Endothelial cell of umbilical vein (primary cell): ENCODE measurements around the gene FRMD5. TPM values are rescaled to one million over a fixed set of nuclear protein-coding genes. Genes with fewer than 3 reads are reported as not detected.

Experiments
- BruUV-seq: library from RNA; stranded (reverse); fragments of 400-500 nt; replicated peaks from 2 replicates; lab custom pipeline; 2021; lab: Mats Ljungman, UMichigan
- CTCF ChIA-PET: fragments of 300-600, 350-600 bp; sonication (Branson Sonifier 250); formaldehyde crosslinking; loops from one replicate; lab custom pipeline; 2021; ENCODE audit warnings: antibody characterized with exemption, inconsistent platforms; lab: Charles Lee
- POLR2A ChIA-PET: fragments of 300-600, 350-600 bp; sonication (Branson Sonifier 250); formaldehyde crosslinking; loops from one replicate; lab custom pipeline; 2021; ENCODE audit warnings: antibody characterized with exemption, inconsistent platforms; lab: Charles Lee
- DNase-seq: peaks from one replicate; pipeline ENCODE4 v3.0.0-alpha.2; 2011; ENCODE audit warnings: low read depth, low spot score
- FAIRE-seq: peaks from 2 replicates; lab custom pipeline; 2011; peaks lifted over from hg19 to GRCh38; lab: Jason Lieb, UNC
- H2AFZ ChIP-seq: 2 replicates; pipeline ENCODE4 v1.6.0; 2012; ENCODE audit warnings: low read depth, low read length, control low read depth, inconsistent platforms
- H3K27ac ChIP-seq: 2 replicates; pipeline ENCODE4 v1.5.1; 2011; ENCODE audit warnings: low read depth, mild to moderate bottlenecking, control low read depth, low read length, moderate library complexity; ENCODE audit not compliant: insufficient read depth
- H3K27me3 ChIP-seq, 2 experiments: 2 replicates each; pipeline versions ENCODE4 v1.6.0 to v1.6.1; 2011; ENCODE audit warnings: low read length in 2 of 2, mixed read lengths in 1 of 2; ENCODE audit not compliant: control insufficient read depth in 2 of 2, insufficient read depth in 2 of 2
- H3K36me3 ChIP-seq, 2 experiments: 2 replicates in 1 of 2; 3 replicates in 1 of 2; pipeline ENCODE4 v1.5.1; 2011; ENCODE audit warnings: low read length in 2 of 2, mild to moderate bottlenecking in 1 of 2, moderate library complexity in 1 of 2; ENCODE audit not compliant: control insufficient read depth in 2 of 2, insufficient read depth in 2 of 2; ENCODE audit errors: extremely low read depth in 1 of 2
- H3K4me1 ChIP-seq: 3 replicates; pipeline ENCODE4 v1.5.1; 2011; ENCODE audit warnings: mild to moderate bottlenecking, low read length; ENCODE audit not compliant: control insufficient read depth, insufficient read depth; ENCODE audit errors: extremely low read depth
- H3K4me2 ChIP-seq: 2 replicates; pipeline ENCODE4 v1.6.1; 2011; ENCODE audit warnings: low read length, control low read depth, mixed read lengths; ENCODE audit not compliant: insufficient read depth
- H3K4me3 ChIP-seq, 3 experiments: fragments of 200-600 bp in 1 of 3; sonication (generic), shearing (Covaris generic) in 1 of 3; replicated peaks in 1 of 3; 2 replicates each; pipeline ENCODE4 v1.5.1; 2011 to 2016; ENCODE audit warnings: control low read depth in 3 of 3, low read length in 3 of 3, mild to moderate bottlenecking in 2 of 3, inconsistent platforms in 1 of 3, low read depth in 1 of 3, moderate library complexity in 1 of 3; ENCODE audit not compliant: insufficient read depth in 1 of 3
- H3K79me2 ChIP-seq: 2 replicates; pipeline ENCODE4 v1.6.0; 2012; ENCODE audit warnings: low read length, inconsistent platforms; ENCODE audit not compliant: control insufficient read depth, insufficient read depth
- H3K9ac ChIP-seq: replicated peaks from 2 replicates; pipeline ENCODE3; 2011; ENCODE audit warnings: low read length, control low read depth; ENCODE audit not compliant: insufficient read depth; ENCODE audit errors: extremely low read depth
- H3K9me1 ChIP-seq: replicated peaks from 3 replicates; pipeline ENCODE4 v1.6.0; 2011; ENCODE audit warnings: mild to moderate bottlenecking, low read length; ENCODE audit not compliant: control insufficient read depth, insufficient read depth; ENCODE audit errors: extremely low read depth
- H3K9me3 ChIP-seq: replicated peaks from 2 replicates; pipeline ENCODE4 v1.5.1; 2012; ENCODE audit warnings: low read length, inconsistent platforms; ENCODE audit not compliant: control insufficient read depth, insufficient read depth
- H4K20me1 ChIP-seq: replicated peaks from 2 replicates; pipeline ENCODE3; 2011; ENCODE audit warnings: mild to moderate bottlenecking, low read length; ENCODE audit not compliant: control insufficient read depth, insufficient read depth; ENCODE audit errors: extremely low read depth
- CTCF ChIP-seq, 2 donors: IDR thresholded peaks; 1 replicate in 1 of 2; 2 replicates in 1 of 2; pipeline ENCODE4 v1.5.1; 2011; ENCODE audit warnings: low read length in 2 of 2, mild to moderate bottlenecking in 2 of 2, moderate library complexity in 2 of 2, control low read depth in 1 of 2, inconsistent platforms in 1 of 2, low read depth in 1 of 2; ENCODE audit not compliant: insufficient read depth in 1 of 2; ENCODE audit errors: extremely low read depth in 1 of 2
- EZH2 ChIP-seq: IDR thresholded peaks from 2 replicates; pipeline ENCODE4 v1.6.1; 2012; ENCODE audit warnings: borderline replicate concordance, low read depth, mild to moderate bottlenecking, moderate library complexity, low read length, inconsistent platforms; ENCODE audit not compliant: severe bottlenecking
- FOS ChIP-seq: IDR thresholded peaks from 2 replicates; pipeline ENCODE4 v1.6.1; 2011; ENCODE audit warnings: mild to moderate bottlenecking, low read length, moderate library complexity, borderline replicate concordance; ENCODE audit not compliant: insufficient read depth
- GATA2 ChIP-seq: IDR thresholded peaks from 2 replicates; pipeline ENCODE4 v1.7.0; 2011; ENCODE audit warnings: low read depth, mild to moderate bottlenecking, moderate library complexity, mixed read lengths, low read length; ENCODE audit not compliant: insufficient read length, insufficient read depth
- JUN ChIP-seq: IDR thresholded peaks from 2 replicates; pipeline ENCODE4 v1.6.1; 2011; ENCODE audit warnings: borderline replicate concordance, low read depth; ENCODE audit not compliant: insufficient read length, insufficient read depth
- MYC ChIP-seq: IDR thresholded peaks from one replicate; pipeline ENCODE4 v1.6.1; 2011; ENCODE audit warnings: mild to moderate bottlenecking, low read depth, low read length
- POLR2A ChIP-seq: IDR thresholded peaks from 2 replicates; pipeline ENCODE4 v1.6.1; 2012; ENCODE audit warnings: low read depth, mild to moderate bottlenecking, control low read depth, low read length
- POLR2AphosphoS5 ChIP-seq: IDR thresholded peaks from 2 replicates; pipeline ENCODE4 v1.6.1; 2012; ENCODE audit warnings: low read depth, mild to moderate bottlenecking, control low read depth, low read length, moderate library complexity; ENCODE audit not compliant: insufficient read depth
- dilution Hi-C: fragments of 300-500 bp; cut with MboI; formaldehyde crosslinking; loops from one replicate; pipeline ENCODE4 v1.15.0; 2019; ENCODE audit warnings: low sequenced_read_pairs; ENCODE audit not compliant: extremely low pct_ligation_motif_present
- intact Hi-C: fragments of 100-400 bp; cut with micrococcal nuclease; formaldehyde crosslinking; loops from one replicate; pipeline ENCODE4 v1.10.0; 2022
- polyA plus RNA-seq, 4 experiments: library from polyadenylated mRNA; depleted of rRNA in 3 of 4; stranded (reverse) in 3 of 4; unstranded in 1 of 4; fragments of >200 nt; gene quantifications; 2 replicates each; pipeline versions ENCODE4 v1.2.1 to v1.2.3, GENCODE V29; 2011 to 2012; ENCODE audit warnings: missing spikeins in 1 of 4
- total RNA-seq: library from RNA; stranded (reverse); gene quantifications from 2 replicates; pipeline ENCODE4 v1.2.3, GENCODE V29; 2021
- TF ChIP-seq, protein P1 (sequence below): IDR thresholded peaks from 2 replicates; pipeline ENCODE4 v1.6.1; 2011; ENCODE audit not compliant: insufficient read depth, insufficient read length

FRMD5 gene
- total and polyA plus RNA-seq, 2 donors (not counting 3 experiments of a cell fraction or from before 2014, with no cell fraction given) = 16.7 to 20.2 TPM

DNA sequence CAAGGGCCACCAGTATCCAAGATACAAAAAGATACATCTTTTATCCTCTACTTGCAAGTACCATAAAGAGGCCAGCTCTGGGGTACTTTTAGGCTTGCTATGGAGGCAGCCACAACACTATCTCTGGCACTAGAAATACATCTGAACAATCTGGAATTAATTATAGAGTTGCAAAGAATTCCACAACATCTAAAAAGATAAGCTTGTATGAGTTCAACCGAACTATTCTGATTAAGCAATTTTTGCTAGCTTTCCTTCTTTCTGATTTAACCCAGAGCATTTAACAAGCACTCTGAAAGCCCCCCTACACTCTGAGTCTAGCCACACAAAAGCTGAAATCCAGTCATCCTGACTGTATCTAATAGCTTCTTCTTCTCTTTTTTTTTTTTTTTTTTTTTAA, 95.4 kb downstream of the FRMD5 start:
- ChIA-PET POLR2A (interaction anchor here (0.6 kb wide), 1 partner anchor 123 kb away, joined by 3 read pairs; no protein-coding TSS in a partner anchor), CTCF (interaction anchor here (0.7 to 2.0 kb wide), 4 partner anchors 9 to 195 kb away, joined by 3 to 4 read pairs (median 4); no protein-coding TSS in a partner anchor)
- H4K20me1 ChIP-seq = no peaks in the 10 kb centered on the region
- no peak overlapping the region for H2AFZ ChIP-seq
- no peak overlapping the region for H3K27ac ChIP-seq
- no peak for DNase-seq
- dilution Hi-C loops = no loop called here
- H3K9me1 ChIP-seq = no peaks in the 10 kb centered on the region
- intact Hi-C loops = no loop called here
- no peaks in the 10 kb centered on the region for H3K27me3 ChIP-seq
- H3K4me2 ChIP-seq = no peak overlapping the region
- no peak for FAIRE-seq
- H3K4me1 ChIP-seq = peaks cover 21% of the 10 kb centered on the region
- BruUV-seq = no TSS peak
- no peak for TF ChIP-seq JUN
- no peak for TF ChIP-seq POLR2A
- TF ChIP-seq, protein P1, sequence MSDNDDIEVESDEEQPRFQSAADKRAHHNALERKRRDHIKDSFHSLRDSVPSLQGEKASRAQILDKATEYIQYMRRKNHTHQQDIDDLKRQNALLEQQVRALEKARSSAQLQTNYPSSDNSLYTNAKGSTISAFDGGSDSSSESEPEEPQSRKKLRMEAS = no peak
- TF ChIP-seq EZH2 = no peak
- TF ChIP-seq FOS = no peak
- TF ChIP-seq CTCF (IDR thresholded peaks at IDR 0.05; ENCODE audit: extremely low read depth in 1 of 2, insufficient read depth in 1 of 2, low read depth in 1 of 2, low read length in 2 of 2) = no peak
- no peak for TF ChIP-seq MYC
- no peak for TF ChIP-seq POLR2AphosphoS5
- no peak for TF ChIP-seq GATA2
- peaks cover 2% of the 10 kb centered on the region for H3K79me2 ChIP-seq
- no peaks in the 10 kb centered on the region for H3K36me3 ChIP-seq
- H3K9me3 ChIP-seq = no peaks in the 10 kb centered on the region
- H3K4me3 ChIP-seq = no peak overlapping the region
- H3K9ac ChIP-seq = no peak overlapping the region
